GM21381 (cell line): Measurements from ENCODE around the gene SEMA4F.
A peak's percentile ranks its signal among the peaks of the same experiment; 100 is the strongest.
"Not testable (repeated sequence)": the region's sequence is repeated elsewhere in the genome, so short reads cannot be mapped to it uniquely, and the experiment has no call there.

ENCODE experiments used
- ATAC-seq: cut with Tn5 transposase; IDR thresholded peaks from one replicate; pipeline ENCODE4 v1.9.1; 2021; ENCODE audit warnings: mild to moderate bottlenecking, moderate library complexity; ENCODE audit not compliant: unreplicated experiment

Gene SEMA4F

DNA sequence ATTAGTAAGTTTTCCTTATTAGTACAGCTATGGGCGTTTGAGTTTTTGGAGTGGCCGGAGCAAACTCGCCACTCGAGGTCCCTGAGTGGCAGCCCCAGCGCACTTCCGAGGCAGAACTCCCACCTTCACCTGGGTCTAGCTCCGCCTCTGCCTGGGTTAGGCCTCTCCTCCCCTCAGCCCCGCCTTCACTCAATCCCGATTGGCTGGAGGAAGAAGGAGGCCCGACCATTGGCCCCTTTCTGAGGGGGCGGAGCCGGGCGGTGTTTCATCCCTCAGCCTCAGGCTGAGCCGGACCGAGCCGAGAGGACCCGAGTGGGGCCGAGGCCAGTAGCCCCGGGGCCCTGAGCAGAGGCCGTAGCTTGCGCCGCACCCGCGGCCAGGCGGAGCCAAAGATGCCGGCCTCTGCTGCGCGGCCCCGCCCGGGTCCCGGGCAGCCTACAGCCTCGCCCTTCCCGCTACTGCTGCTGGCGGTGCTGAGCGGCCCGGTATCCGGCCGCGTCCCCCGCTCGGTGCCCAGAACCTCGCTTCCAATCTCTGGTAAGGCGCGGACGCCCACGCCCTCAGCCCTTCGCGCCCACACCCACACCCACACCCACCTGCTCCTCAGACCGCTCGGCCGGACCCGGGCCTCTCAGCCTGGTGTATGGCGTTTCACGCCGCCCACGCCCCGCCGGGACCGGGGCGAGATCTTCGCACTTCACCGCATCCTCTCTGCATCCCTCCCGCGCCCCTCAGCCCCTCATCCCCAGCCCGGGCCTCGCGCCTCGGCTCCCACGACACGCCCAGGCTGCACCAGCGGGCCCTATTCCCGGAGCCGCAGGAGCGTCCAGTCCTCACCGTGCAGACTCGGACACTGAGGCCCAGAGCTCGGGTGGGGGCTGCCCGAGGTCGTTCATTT, at the start of gene SEMA4F:
Gene SEMA4F (plus strand): TSS at position 263 of the 898 bp plus-strand sequence. CDS start 130 bp downstream, at position 393.
- ATAC-seq = peak; percentile 100

DNA sequence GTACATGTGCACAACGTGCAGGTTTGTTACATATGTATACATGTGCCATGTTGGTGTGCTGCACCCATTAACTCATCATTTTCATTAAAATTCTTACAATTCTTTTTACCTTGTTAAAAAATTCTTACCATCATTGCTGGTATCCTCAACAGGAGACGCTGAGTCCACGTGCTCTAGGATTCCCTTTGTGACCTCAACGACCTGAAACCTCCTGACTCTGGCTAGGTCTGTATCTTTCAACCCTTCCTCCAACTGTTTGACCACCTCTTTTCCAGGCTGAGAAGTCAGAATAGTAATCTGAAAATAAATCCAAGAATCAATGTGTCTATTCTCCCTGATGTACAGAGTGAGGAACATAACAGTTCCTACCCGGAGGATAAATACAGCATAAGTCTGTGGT, 47.1 kb upstream of the SEMA4F start:
- no peak for ATAC-seq

DNA sequence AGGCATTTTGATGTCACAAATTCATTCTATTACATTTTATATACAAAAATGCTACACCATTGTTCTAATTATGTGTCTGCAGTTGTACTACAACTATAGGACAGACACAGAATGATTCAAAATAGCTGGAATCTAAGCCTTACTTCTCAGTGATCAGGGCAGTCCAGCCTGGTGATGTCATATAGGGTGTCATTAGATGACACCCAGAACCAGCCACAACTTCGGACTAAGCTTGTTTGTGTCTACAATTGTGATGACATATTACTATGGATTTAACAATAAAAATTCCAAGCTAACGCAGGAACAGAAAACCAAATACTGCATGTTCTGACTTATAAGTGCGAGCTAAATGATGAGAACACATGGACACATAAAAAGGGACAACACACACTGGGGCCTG, 36.9 kb upstream of the SEMA4F start:
- ATAC-seq = no peak

DNA sequence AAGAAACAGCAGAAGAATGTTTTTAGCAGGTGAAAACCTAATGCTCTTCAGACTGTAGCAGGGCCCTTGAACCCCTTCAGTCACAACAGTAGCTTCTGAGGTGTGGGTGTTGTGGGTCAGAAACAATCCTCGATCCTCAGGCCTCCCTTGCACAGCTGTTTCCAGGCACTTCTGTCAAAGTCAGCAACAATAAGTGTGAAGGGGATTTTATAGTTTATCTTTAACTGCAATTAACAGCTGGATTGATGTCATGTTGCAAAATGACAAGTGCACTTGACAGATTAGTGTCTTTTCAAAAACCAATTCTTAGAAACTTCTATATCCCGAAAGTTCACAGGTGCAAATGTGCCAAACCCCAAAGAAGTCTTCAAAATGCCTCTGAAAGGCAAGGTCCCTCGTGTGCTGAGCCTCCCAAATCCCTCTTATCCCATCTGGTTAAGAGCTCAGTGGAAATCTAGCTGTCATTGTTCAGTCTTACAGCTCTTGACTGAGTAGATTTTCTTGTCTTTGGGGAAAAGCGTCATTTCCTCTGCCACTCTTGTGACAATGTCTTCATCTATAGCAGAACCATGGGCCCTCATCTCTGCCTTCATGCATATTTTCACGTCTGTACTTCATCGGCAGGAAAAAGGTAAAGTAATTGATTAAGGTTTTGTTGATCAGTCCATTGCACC, 35.5 kb upstream of the SEMA4F start:
- no peak for ATAC-seq

DNA sequence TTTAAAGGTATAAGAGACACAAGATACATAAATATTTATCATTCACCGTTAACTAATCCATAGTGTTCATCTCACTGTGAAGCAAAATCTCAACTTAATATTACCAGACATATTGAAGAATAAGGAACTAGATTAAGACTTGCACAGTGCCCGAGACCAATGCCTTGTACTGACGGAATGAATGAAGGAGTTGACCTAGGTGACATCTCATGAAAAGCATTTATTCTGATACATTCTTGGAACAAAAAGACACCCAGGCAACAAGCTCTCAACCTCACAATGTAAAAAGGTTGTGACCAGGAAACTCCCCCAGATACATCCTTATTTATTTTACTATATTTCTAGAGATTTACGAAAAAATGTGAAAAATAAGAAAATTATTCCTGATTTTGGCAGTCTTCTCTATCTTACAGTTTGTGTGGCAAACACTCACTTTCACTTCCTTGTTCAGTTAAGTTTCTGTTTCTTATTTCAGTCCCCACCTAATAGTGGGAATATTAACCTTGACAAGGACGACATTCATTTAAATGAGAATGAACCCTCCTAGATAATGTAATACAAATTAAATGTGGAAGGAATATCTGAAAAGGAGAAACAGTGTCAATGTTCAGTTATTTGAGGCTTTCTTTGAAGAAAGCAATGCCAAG, 34.3 kb upstream of the SEMA4F start:
- ATAC-seq = no peak

GRCh38 chr2:74620671-74621070, 33.4 kb upstream of the SEMA4F start:
- no peak for ATAC-seq

- ATAC-seq = no peak
Observed at GRCh38 chr2:74625658-74626425, 28.2 kb upstream of the SEMA4F start.

GRCh38 chr2:74628538-74629105, 25.4 kb upstream of the SEMA4F start:
- ATAC-seq = no peak

- ATAC-seq = not testable (repeated sequence)
Observed at GRCh38 chr2:74630454-74630853, 23.6 kb upstream of the SEMA4F start.

DNA sequence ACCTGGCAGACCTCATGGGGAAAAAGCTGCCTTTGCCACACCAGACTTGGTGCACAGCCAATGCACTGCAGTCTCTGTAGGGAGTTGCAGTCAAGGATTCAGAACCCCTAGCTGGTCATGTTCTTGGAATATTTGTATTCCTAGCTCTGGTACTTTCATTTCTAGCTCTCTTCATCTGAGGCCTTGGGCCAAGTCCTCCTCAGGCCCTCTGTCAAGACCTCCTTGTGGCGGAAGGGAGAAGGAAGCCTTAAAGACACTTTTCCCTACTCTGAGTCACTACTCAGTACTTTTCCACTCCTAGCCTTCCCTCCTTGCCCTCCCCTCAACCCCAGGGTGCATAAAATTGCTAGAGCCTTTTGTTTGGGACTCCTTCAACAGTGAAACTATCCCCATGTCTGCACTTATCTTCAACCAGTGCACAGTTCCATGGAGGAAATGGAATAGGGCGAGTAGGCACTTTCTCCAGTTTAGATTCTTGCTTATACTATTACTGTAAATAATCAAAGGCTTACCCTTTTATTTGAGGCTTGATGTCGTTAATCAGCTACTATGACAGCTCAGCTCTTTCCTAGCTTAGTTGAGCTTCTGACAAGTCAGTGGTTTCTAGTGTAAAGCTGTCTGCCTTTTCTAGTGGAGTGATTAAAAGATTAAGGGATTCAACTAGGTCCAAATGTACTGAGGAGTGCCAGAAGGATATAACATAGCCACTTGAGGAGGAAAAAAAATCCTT, 21.7 kb upstream of the SEMA4F start:
- no peak for ATAC-seq

DNA sequence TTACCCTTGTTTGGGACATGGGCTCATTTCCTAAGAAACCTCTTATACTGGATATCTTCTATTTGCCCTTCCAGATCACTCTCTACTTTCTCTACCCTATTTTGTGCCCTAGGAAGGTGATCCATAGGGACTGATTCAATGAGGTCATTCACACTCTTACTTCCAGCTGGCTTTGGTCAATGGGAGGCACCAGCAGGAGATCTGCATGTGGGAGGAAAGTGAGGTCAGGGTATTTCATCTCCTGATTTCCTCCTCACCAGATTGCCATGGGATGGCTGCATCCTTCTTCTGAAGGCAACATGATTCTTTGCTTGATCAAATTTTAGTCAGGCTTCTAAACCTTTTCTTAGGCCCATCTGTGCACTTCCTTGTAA, 21.1 kb upstream of the SEMA4F start:
- ATAC-seq = no peak

DNA sequence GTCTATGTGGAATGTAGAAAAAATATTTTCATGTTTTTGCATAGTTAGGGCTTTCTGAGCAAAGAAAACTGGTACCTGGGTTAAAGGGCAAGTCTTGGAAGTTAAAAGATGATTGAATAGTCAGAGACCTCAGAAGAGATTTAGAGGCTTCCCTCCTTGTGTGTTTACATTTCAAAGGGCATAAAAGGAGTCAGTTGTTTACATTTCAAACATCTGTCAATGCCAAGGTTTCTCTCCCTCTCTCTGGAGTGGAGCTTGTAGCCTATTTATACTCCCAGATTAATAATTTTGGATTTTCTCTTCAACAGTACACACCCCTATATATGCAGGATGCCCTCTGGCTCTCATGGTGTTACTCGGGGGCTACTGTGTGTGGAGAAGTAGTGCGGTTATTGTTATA, 14.5 kb upstream of the SEMA4F start:
- ATAC-seq = no peak

DNA sequence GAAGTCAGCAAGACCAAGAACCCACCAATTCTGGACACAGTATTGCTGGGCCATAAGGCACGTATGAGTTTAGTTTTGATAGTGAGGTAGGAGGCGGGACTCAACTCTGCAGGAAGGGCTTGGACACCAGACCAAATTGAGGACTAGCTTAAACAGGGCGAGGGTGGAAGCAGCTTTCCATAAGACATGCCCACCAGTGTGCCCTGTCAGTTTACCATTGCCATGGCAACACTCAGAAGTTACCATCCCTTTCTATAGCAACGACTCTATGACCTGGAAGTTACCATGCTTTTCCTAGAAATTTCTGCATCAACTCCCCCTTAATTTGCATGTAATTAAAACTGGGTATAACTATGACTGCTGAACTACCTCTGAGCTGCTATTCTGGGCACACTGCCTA, 8.7 kb upstream of the SEMA4F start:
- ATAC-seq = no peak

- ATAC-seq = no peak
Observed at GRCh38 chr2:74646201-74646600, 7.8 kb upstream of the SEMA4F start.

- ATAC-seq = no peak
Observed at GRCh38 chr2:74646834-74647482, 7.1 kb upstream of the SEMA4F start.

- ATAC-seq = no peak
Observed at GRCh38 chr2:74648009-74648443, 6.0 kb upstream of the SEMA4F start, which contains the start of gene M1AP. Gene M1AP (minus strand): TSS chr2:74648330. CDS start chr2:74640275, 8,055 bp downstream.

- peak; percentile 20 for ATAC-seq
Observed at GRCh38 chr2:74653589-74653984, 460 bp upstream of the SEMA4F start.

GRCh38 chr2:74655579-74655978, 1.5 kb downstream of the SEMA4F start:
- ATAC-seq = no peak

- ATAC-seq = no peak
Observed at GRCh38 chr2:74658516-74658915, 4.5 kb downstream of the SEMA4F start.
